Keratinocyte (primary cell): Measurements from ENCODE around the gene ANKRD13D.

Experiments
- CTCF ChIP-seq, 3 experiments: IDR thresholded peaks in 1 of 3; conservative IDR thresholded peaks in 1 of 3; optimal IDR thresholded peaks in 1 of 3; 2 replicates in 2 of 3; 3 replicates in 1 of 3; pipeline versions ENCODE3 to v1.5.1; 2011; ENCODE audit warnings: low read length in 3 of 3, mild to moderate bottlenecking in 3 of 3, moderate library complexity in 2 of 3, control low read depth in 1 of 3, inconsistent platforms in 1 of 3; ENCODE audit not compliant: insufficient read depth in 2 of 3; ENCODE audit errors: extremely low read depth in 1 of 3
- EZH2 ChIP-seq: IDR thresholded peaks from one replicate; pipeline ENCODE4 v1.6.1; 2012; ENCODE audit warnings: inconsistent platforms, mild to moderate bottlenecking, low read length, moderate library complexity

- TF ChIP-seq CTCF (optimal IDR thresholded peaks at IDR 0.05 in 1 of 3, IDR thresholded peaks at IDR 0.05 in 1 of 3, conservative IDR thresholded peaks at IDR 0.05 in 1 of 3; ENCODE audit: extremely low read depth in 1 of 3, insufficient read depth in 2 of 3, low read length in 3 of 3) (no peak), EZH2 (no peak)
Observed at GRCh38 chr11:67323526-67323925, 34.4 kb downstream of the ANKRD13D start.
